ENCODE data around the gene MYEOV.

MYEOV gene

DNA sequence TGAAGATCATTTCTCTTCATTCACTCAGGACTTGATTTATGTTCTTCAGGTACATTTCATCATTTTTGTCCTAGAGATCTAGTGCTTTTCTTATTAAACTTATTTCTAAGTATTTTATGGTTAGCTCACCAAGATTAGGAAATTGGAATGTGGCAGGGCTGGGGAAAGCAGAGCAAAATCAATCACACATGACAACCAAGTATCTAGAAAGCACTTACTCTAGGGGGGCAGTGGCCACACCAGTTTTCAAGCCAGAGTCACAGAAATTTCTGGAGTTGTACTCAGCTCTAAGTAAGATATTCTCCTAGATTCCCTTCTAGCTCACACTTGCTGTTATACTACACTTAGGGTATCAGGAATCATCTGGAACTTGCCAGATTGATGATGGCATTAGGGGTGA is 33.3 kb upstream of the MYEOV start:
- no peak overlapping the region for H3K27ac ChIP-seq
- TF ChIP-seq, protein P1, sequence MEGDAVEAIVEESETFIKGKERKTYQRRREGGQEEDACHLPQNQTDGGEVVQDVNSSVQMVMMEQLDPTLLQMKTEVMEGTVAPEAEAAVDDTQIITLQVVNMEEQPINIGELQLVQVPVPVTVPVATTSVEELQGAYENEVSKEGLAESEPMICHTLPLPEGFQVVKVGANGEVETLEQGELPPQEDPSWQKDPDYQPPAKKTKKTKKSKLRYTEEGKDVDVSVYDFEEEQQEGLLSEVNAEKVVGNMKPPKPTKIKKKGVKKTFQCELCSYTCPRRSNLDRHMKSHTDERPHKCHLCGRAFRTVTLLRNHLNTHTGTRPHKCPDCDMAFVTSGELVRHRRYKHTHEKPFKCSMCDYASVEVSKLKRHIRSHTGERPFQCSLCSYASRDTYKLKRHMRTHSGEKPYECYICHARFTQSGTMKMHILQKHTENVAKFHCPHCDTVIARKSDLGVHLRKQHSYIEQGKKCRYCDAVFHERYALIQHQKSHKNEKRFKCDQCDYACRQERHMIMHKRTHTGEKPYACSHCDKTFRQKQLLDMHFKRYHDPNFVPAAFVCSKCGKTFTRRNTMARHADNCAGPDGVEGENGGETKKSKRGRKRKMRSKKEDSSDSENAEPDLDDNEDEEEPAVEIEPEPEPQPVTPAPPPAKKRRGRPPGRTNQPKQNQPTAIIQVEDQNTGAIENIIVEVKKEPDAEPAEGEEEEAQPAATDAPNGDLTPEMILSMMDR (conservative IDR thresholded peaks at IDR 0.05) = no peak
- TF ChIP-seq ZFX (IDR thresholded peaks at IDR 0.05) = no peak

DNA sequence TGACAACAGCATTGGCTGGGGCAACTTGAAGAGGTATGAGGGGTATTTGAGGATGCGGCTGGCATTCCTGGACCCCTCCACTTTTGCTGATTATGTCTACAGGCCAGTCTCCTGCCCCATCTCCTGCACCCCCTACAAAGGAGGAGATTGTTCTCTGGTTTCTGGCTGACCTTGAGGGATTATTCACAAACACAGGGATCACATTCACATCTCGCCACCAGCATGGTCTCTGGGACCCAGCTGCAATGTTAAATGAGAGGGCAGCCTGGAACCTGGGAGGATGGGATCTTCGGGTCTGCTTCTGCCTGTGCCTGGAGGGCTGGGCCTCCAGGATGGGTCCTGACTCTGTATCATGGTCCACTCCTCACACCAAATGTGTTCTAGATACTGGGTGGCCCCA is 32.8 kb upstream of the MYEOV start:
- H3K27ac ChIP-seq = no peak overlapping the region
- no peak for TF ChIP-seq ZFX (IDR thresholded peaks at IDR 0.05)
- TF ChIP-seq, protein P1 (conservative IDR thresholded peaks at IDR 0.05) = no peak

DNA sequence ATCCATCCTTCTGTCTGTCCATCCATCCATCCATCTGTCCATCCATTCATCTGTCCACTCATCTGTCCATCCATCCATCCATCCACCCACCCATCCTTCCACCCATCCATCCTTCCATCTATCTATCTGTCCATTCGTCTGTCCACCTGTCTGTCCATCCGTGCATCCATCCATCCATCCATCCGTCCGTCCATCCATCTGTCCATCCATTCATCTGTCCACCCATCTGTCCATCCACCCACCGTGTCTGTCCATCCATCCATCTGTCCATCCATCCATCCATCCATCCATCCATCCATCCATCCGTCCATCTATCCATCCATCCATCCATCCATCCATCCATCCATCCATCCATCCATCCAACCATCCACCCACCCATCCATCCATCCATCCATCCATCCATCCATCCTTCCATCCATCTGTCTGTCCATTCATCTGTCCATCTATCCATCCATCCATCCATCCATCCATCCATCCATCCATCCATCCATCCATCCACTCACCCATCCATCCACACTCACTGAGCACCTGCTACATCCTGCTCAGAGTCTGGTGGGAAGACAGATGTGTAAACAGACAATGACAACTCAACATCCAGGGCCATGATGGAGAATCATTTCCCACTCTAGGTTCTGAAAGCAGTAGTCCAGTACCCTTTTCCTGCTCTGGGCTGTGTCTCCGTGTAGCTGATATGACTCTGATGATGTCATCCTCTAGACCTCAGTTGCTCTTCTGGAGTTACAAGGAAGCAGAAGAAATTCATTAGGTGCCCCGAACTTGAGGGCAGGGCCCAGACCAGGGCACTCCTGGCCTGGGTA is 30.8 kb upstream of the MYEOV start:
- TF ChIP-seq ZFX (IDR thresholded peaks at IDR 0.05) = no peak
- TF ChIP-seq, protein P1 (conservative IDR thresholded peaks at IDR 0.05) = no peak
- no peak overlapping the region for H3K27ac ChIP-seq

DNA sequence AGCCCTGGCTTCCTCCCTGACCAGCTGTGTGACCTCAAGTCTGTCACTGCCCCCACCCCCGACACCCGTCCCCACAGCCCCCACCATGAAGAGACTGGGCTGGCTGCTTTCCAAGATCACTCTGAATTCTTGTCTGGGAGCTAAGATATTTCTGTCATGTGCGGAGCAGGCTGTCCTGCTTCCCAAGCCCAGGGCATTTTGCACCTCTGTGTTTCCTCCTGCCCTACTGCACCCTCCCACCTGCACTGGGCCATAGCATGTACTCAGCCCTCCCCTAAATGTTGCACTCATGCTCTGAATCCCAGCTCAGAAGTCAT is 30.3 kb upstream of the MYEOV start:
- H3K27ac ChIP-seq = no peak overlapping the region
- TF ChIP-seq, protein P1 (conservative IDR thresholded peaks at IDR 0.05) = no peak
- no peak for TF ChIP-seq ZFX (IDR thresholded peaks at IDR 0.05)

DNA sequence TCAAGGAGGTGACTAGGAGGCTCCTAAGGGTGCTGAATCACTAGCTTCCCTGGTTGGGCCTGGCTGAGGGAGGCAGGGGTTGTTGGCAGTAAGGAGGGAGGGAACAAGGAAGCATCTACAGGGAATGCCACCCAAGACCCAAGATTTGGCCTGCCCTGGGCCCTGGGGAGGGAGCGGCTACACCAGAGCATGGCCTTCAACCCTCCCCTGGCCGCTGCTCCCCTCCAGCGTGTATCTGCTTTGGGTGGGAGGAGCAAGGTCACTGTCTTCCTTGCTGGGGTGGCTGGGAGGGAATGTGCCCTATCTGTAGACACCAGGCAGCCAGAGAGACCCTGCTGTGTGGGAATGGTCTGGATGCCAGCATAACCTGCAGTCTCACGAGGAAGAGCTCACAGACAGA is 29.5 kb upstream of the MYEOV start:
- H3K27ac ChIP-seq = no peak overlapping the region
- no peak for TF ChIP-seq ZFX (IDR thresholded peaks at IDR 0.05)
- TF ChIP-seq, protein P1 (conservative IDR thresholded peaks at IDR 0.05) = no peak

DNA sequence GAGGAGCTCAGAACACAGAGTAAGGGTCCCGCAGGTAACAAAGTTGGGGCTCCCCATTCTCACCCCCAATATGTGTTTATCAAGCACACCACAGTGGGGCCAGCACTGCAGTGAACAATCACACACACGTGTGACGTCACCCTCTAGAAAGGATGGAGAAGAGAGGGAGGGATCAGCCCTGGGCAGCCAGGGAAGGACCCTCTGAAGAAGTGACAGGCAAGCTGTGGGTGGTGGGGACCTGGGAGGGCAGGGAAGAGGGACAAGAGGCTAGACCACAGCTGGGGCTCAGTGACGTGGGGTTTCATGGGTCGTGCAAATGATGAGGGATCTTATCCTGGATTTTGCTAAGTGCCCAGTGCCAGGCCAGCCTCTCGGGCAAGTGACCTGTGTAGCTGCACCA is 28.7 kb upstream of the MYEOV start:
- TF ChIP-seq, protein P1 (conservative IDR thresholded peaks at IDR 0.05) = no peak
- TF ChIP-seq ZFX (IDR thresholded peaks at IDR 0.05) = no peak
- H3K27ac ChIP-seq = no peak overlapping the region

DNA sequence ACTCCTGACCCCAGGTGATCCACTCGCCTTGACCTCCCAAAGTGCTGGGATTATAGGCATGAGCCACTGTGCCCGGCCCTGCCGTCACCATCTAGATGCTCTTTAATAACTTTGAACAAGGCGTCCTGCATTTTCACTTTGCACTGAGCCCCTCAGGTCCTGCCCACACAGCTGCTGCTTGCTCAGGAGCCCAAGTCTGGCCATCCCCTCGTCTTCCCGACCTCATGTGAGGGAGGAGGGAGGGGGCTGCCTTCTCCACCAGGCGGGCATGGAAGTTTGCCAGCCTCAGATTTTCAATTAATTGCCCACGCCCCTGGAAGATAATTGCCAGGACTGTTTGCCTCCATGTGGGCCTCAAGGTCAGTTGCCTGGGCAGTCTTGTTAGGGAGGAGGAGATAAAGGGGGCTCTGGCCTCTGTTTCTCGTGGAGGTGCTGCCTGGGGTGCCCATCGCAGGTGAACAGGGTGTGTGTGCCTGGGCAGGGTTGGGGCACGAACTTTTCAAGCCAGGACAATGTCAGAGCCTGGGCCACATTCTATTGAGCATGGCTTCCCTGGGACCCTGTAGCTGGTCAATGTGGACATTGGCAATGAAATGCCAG is 27.9 kb upstream of the MYEOV start:
- TF ChIP-seq, protein P1 (conservative IDR thresholded peaks at IDR 0.05) = no peak
- TF ChIP-seq ZFX (IDR thresholded peaks at IDR 0.05) = no peak
- H3K27ac ChIP-seq = no peak overlapping the region
